Colonic mucosa (tissue), 4 donors: ENCODE results near the gene ANKEF1. TPM values are rescaled to one million over a fixed set of nuclear protein-coding genes. Genes with fewer than 3 reads are reported as not detected.

ENCODE experiments used
- DNase-seq: peaks from one replicate; pipeline ENCODE4 v3.0.0-alpha.2; 2020
- H3K27ac ChIP-seq: fragments of 200-600 bp; one replicate; pipeline ENCODE4 v1.8.0; 2021
- H3K27me3 ChIP-seq: fragments of 200-600 bp; one replicate; pipeline ENCODE4 v1.8.0; 2021
- H3K36me3 ChIP-seq: fragments of 200-600 bp; one replicate; pipeline ENCODE4 v1.8.0; 2021
- H3K4me1 ChIP-seq: fragments of 200-600 bp; one replicate; pipeline ENCODE4 v1.8.0; 2021; ENCODE audit warnings: mild to moderate bottlenecking
- H3K4me3 ChIP-seq: fragments of 200-600 bp; one replicate; pipeline ENCODE4 v1.8.0; 2021
- H3K9ac ChIP-seq, 2 donors: one replicate each; pipeline ENCODE4 v1.7.0; 2013; ENCODE audit warnings: control low read depth in 2 of 2, low read depth in 2 of 2, low read length in 2 of 2
- H3K9me3 ChIP-seq: fragments of 200-600 bp; one replicate; pipeline ENCODE4 v1.8.0; 2021
- intact Hi-C: fragments of 100-400 bp; cut with DNase I; formaldehyde crosslinking; loops from one replicate; pipeline ENCODE4 v1.14.1; 2022
- total RNA-seq, 2 donors: library from RNA; stranded (reverse); fragmentation: NEBNext Ultra II Directional in 1 of 2; extraction: Animal tissue kit (Norgen Biotek cat#: 25700) in 1 of 2; gene quantifications; one replicate each; pipeline ENCODE4 v1.2.1, GENCODE V29; 2021
- TF ChIP-seq, protein P1 (sequence below): fragments of 200-600 bp; IDR thresholded peaks from one replicate; pipeline ENCODE4 v1.8.0; 2022; ENCODE audit warnings: antibody characterized with exemption, mild to moderate bottlenecking
- donor health status: healthy.
- donor health status: DM: no; HTN: no; CAD: no.
- donor health status: DM: no; HTN: no; CAD: no.

Gene ANKEF1
- total RNA-seq, 2 donors from 2014 or later: 4.8 to 9.2 TPM

DNA sequence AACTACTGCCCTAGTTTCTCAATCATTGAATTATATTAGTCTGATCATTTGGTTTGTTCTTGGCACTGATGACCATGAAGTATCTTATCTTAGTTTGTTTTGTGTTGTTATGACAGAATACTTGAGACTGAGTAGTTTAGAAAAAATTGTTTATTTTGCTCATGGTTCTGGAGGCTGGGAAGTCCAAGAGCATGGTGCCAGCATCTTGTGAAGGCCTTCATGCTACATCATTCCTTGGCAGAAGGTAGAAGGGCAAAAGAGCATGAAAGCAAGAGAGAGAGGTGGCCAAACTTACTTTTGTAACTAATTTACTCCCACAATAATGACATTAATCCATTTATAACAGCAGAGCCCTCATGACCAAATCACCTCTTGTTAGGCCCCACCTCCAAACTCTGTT lies 40.1 kb upstream of the ANKEF1 start:
- DNase-seq: no peak
- no peaks in the 10 kb centered on the region for H3K4me1 ChIP-seq
- TF ChIP-seq, protein P1, sequence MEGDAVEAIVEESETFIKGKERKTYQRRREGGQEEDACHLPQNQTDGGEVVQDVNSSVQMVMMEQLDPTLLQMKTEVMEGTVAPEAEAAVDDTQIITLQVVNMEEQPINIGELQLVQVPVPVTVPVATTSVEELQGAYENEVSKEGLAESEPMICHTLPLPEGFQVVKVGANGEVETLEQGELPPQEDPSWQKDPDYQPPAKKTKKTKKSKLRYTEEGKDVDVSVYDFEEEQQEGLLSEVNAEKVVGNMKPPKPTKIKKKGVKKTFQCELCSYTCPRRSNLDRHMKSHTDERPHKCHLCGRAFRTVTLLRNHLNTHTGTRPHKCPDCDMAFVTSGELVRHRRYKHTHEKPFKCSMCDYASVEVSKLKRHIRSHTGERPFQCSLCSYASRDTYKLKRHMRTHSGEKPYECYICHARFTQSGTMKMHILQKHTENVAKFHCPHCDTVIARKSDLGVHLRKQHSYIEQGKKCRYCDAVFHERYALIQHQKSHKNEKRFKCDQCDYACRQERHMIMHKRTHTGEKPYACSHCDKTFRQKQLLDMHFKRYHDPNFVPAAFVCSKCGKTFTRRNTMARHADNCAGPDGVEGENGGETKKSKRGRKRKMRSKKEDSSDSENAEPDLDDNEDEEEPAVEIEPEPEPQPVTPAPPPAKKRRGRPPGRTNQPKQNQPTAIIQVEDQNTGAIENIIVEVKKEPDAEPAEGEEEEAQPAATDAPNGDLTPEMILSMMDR: no peak
- H3K9me3 ChIP-seq: no peaks in the 10 kb centered on the region
- intact Hi-C loops: no loop called here
- H3K27me3 ChIP-seq: no peaks in the 10 kb centered on the region
- H3K27ac ChIP-seq: no peak overlapping the region
- H3K4me3 ChIP-seq: no peak overlapping the region
- H3K36me3 ChIP-seq: no peaks in the 10 kb centered on the region
- no peak overlapping the region for H3K9ac ChIP-seq

DNA sequence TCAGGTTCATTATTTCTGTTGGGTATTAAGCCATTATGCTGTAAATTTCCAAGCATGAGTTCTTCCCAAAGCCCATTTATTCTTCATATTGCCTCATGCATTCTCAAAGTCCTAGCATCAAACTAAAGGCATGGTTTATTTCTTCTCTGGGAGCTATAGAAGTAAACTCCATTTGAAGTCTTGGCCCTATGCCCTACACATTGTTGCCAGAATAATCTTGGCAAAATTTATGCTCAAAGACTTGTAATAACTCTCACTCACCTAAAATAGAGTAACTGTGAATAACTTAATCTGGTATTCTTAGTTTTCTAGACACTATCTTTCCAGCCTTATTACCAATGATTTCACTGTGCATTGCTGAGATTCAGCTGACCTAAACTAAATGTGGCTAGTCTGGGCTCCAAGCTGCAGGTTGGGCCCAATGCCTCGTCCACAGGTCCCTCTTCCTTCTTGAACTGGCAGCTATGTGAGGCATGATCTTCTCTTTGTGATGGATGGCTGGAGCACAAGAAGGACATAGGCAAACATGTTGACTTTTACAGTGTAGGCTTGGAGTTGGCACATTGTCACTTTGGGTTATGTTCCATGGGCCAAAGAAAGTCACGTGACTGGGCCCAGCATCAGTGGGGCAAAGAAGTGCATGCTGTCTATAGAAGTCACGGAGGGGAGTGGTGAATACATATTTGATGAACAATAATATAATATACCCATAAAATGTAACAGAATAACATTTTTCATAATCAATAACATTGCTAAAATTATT lies 39.1 kb upstream of the ANKEF1 start:
- H3K9me3 ChIP-seq: no peaks in the 10 kb centered on the region
- no peak overlapping the region for H3K27ac ChIP-seq
- TF ChIP-seq, protein P1: no peak
- no peaks in the 10 kb centered on the region for H3K27me3 ChIP-seq
- intact Hi-C loops: no loop called here
- H3K36me3 ChIP-seq: no peaks in the 10 kb centered on the region
- no peak overlapping the region for H3K9ac ChIP-seq
- no peaks in the 10 kb centered on the region for H3K4me1 ChIP-seq
- H3K4me3 ChIP-seq: no peak overlapping the region
- no peak for DNase-seq

DNA sequence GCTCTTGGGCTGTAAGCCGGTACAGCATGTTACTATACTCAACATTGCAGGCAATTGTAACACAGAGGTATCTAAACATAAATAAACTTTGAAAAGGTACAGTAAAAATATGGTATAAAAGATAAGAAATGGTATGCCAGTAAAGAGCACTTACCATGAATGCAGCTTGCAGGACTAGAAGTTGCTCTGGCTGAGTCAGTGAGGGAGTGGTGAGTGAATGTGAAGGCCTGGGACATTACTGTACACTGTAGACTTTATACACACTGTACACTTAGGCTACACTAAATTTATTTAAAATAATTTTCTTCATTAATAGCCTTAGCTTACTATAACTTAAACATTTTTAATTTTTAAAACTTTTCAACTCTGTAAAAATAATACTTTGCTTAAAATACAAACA lies 37.8 kb upstream of the ANKEF1 start:
- TF ChIP-seq, protein P1: no peak

DNA sequence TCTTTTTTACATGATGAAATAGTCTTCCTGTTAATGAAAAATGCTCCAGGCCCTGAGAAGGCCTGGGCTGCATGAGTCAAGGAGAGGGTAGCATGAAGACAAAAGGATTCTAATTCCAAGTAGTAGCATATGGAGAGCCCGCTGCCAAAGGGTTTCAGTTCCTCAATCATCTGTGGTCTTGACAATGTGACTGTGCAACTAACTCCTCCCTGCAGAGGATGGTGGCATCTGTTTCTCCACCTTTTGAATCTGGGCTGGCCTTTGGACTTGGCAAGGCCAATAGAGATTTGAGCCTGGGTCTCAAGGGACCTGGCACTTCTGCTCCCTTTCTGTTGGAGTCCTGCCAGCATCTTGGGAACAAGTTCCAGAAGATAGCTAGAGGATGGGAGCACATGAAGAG lies 35.1 kb upstream of the ANKEF1 start:
- no peaks in the 10 kb centered on the region for H3K9me3 ChIP-seq
- H3K9ac ChIP-seq: no peak overlapping the region
- no peak overlapping the region for H3K27ac ChIP-seq
- DNase-seq: no peak
- no peaks in the 10 kb centered on the region for H3K36me3 ChIP-seq
- intact Hi-C loops: no loop called here
- H3K4me1 ChIP-seq: no peaks in the 10 kb centered on the region
- no peak overlapping the region for H3K4me3 ChIP-seq
- TF ChIP-seq, protein P1: no peak
- H3K27me3 ChIP-seq: no peaks in the 10 kb centered on the region

More for the DNA sequence above, 37.8 kb upstream of the ANKEF1 start:
- intact Hi-C loops: no loop called here
- no peak overlapping the region for H3K9ac ChIP-seq
- no peak overlapping the region for H3K4me3 ChIP-seq
- no peaks in the 10 kb centered on the region for H3K27me3 ChIP-seq
- no peaks in the 10 kb centered on the region for H3K36me3 ChIP-seq
- H3K4me1 ChIP-seq: no peaks in the 10 kb centered on the region
- H3K27ac ChIP-seq: no peak overlapping the region
- H3K9me3 ChIP-seq: no peaks in the 10 kb centered on the region
- DNase-seq: no peak

DNA sequence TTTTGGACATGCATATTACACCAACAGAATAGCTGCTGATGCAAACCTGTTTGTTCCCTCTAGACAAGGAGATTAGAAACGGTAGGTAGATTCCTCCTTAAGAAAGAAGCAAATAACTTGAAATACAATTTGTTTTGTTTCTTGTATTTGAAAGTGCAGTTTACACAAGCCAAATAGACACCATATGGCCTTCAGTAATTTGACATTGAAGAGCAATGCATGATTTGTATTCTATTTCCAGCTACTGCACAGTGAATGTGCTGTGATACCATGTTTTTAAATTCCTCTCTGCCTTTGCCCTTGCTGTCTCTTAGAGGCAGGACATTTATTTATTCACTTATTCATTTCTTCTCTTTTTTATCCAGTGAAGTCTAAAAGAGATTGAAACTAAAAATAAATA lies 31.9 kb upstream of the ANKEF1 start:
- Histone ChIP-seq H3K4me1 (no peaks in the 10 kb centered on the region), H3K9ac (no peak overlapping the region), H3K27me3 (no peaks in the 10 kb centered on the region), H3K27ac (no peak overlapping the region), H3K9me3 (no peaks in the 10 kb centered on the region), H3K36me3 (no peaks in the 10 kb centered on the region), H3K4me3 (no peak overlapping the region)
- no peak for DNase-seq
- intact Hi-C loops: no loop called here
- TF ChIP-seq, protein P1: no peak
